OCI-LY1 (cell line): Measurements from ENCODE around the gene DENND1B.

ENCODE experiments used
- H2AFZ ChIP-seq: fragments of 200-600 bp; sonication (generic), shearing (Covaris generic); 2 replicates; pipeline ENCODE4 v1.6.0; 2014; ENCODE audit warnings: antibody characterized with exemption, mild to moderate bottlenecking, low read length
- H3F3A ChIP-seq: fragments of 200-600 bp; sonication (generic), shearing (Covaris generic); 2 replicates; pipeline ENCODE4 v1.6.0; 2014; ENCODE audit warnings: mild to moderate bottlenecking, antibody characterized with exemption, low read length, moderate library complexity; ENCODE audit not compliant: insufficient read depth
- H3K27ac ChIP-seq: fragments of 200-600 bp; sonication (generic); 2 replicates; pipeline ENCODE4 v1.5.1; 2014; ENCODE audit warnings: low read length, mixed run types, mild to moderate bottlenecking, low read depth; ENCODE audit not compliant: poor library complexity, severe bottlenecking
- H3K27me3 ChIP-seq: fragments of 200-600 bp; sonication (generic); 2 replicates; pipeline ENCODE4 v1.6.0; 2014; ENCODE audit warnings: antibody characterized with exemption, mild to moderate bottlenecking, low read length, moderate library complexity; ENCODE audit not compliant: insufficient read depth
- H3K36me3 ChIP-seq: fragments of 200-600 bp; sonication (generic); 2 replicates; pipeline ENCODE4 v1.6.1; 2014; ENCODE audit warnings: mild to moderate bottlenecking, antibody characterized with exemption, low read length, moderate library complexity, mixed read lengths; ENCODE audit not compliant: insufficient read depth
- H3K4me1 ChIP-seq: fragments of 200-600 bp; sonication (generic); 2 replicates; pipeline ENCODE4 v1.5.1; 2014; ENCODE audit warnings: mild to moderate bottlenecking, low read length, moderate library complexity; ENCODE audit not compliant: insufficient read depth, severe bottlenecking
- H3K4me2 ChIP-seq: fragments of 200-600 bp; sonication (generic), shearing (Covaris generic); 2 replicates; pipeline ENCODE4 v1.6.1; 2014; ENCODE audit warnings: low read length
- H3K4me3 ChIP-seq: fragments of 200-600 bp; sonication (generic); 2 replicates; pipeline ENCODE4 v1.5.1; 2014; ENCODE audit warnings: low read length, low read depth, mild to moderate bottlenecking, mixed read lengths; ENCODE audit not compliant: poor library complexity, severe bottlenecking
- H3K79me2 ChIP-seq: fragments of 200-600 bp; shearing (Covaris generic); 2 replicates; pipeline ENCODE4 v1.6.1; 2016; ENCODE audit warnings: mixed run types, low read length, mixed read lengths; ENCODE audit not compliant: insufficient read depth
- H3K9ac ChIP-seq: fragments of 200-600 bp; sonication (generic), shearing (Covaris generic); 2 replicates; pipeline ENCODE4 v1.6.1; 2014; ENCODE audit warnings: mild to moderate bottlenecking, low read length, mixed read lengths
- H3K9me2 ChIP-seq: fragments of 200-600 bp; sonication (generic), shearing (Covaris generic); 2 replicates; pipeline ENCODE4 v1.6.1; 2014; ENCODE audit warnings: low read depth, mild to moderate bottlenecking, low read length, mixed read lengths
- H3K9me3 ChIP-seq: fragments of 200-600 bp; shearing (Covaris generic); 2 replicates; pipeline ENCODE4 v1.6.1; 2014; ENCODE audit warnings: low read length, mixed read lengths
- H4K20me1 ChIP-seq: fragments of 200-600 bp; sonication (generic), shearing (Covaris generic); 2 replicates; pipeline ENCODE4 v1.6.0; 2016; ENCODE audit warnings: mild to moderate bottlenecking, low read length; ENCODE audit not compliant: insufficient read depth
- CTCF ChIP-seq: fragments of 200-600 bp; sonication (generic), shearing (Covaris generic); IDR thresholded peaks from 2 replicates; pipeline ENCODE4 v1.5.1; 2017; ENCODE audit warnings: mild to moderate bottlenecking, antibody characterized with exemption, low read length, moderate library complexity, mixed read lengths
- EZH2 ChIP-seq: fragments of 200-600 bp; sonication (generic), shearing (Covaris generic); IDR thresholded peaks from 2 replicates; pipeline ENCODE4 v1.8.0; 2017; ENCODE audit warnings: borderline replicate concordance, mixed run types, mild to moderate bottlenecking, antibody characterized with exemption, low read length, moderate library complexity, mixed read lengths

The DENND1B gene

GRCh38 chr1:197775282-197776262, at the start of gene DENND1B:
Gene DENND1B (minus strand): TSS chr1:197775480. CDS start chr1:197775155, 325 bp downstream.
- Histone ChIP-seq H3K9ac (peak within 1 kb of the TSS; percentile 86), H3K27ac (peak within 1 kb of the TSS; percentile 94), H3K36me3 (0 out of 2 replicates have a peak, but pooled peaks cover 6% of the 10 kb centered on the region), H3F3A (peaks cover 3% of the 10 kb centered on the region; the same call in 1 of the 2 replicates), H3K9me3 (peaks cover 3% of the 10 kb centered on the region; the same call in 1 of the 2 replicates), H4K20me1 (no peaks in the 10 kb centered on the region), H3K4me2 (peak within 1 kb of the TSS; percentile 81), H3K9me2 (no peaks in the 10 kb centered on the region), H3K27me3 (no peaks in the 10 kb centered on the region), H2AFZ (peak within 1 kb of the TSS; percentile 92), H3K4me3 (peak within 1 kb of the TSS; percentile 79), H3K79me2 (peaks cover 34% of the 10 kb centered on the region), H3K4me1 (peaks cover 52% of the 10 kb centered on the region)
- no peak for TF ChIP-seq EZH2
- TF ChIP-seq CTCF, result peak; percentile 32

GRCh38 chr1:197814306-197814705, 39.0 kb upstream of the DENND1B start:
- no peaks in the 10 kb centered on the region for H3K9me3 ChIP-seq
- no peak overlapping the region for H3K4me2 ChIP-seq
- no peak overlapping the region for H3K9ac ChIP-seq
- H3K36me3 ChIP-seq, result no peaks in the 10 kb centered on the region
- no peaks in the 10 kb centered on the region for H4K20me1 ChIP-seq
- H3F3A ChIP-seq, result no peaks in the 10 kb centered on the region
- no peaks in the 10 kb centered on the region for H3K4me1 ChIP-seq
- no peak overlapping the region for H3K4me3 ChIP-seq
- H3K27ac ChIP-seq, result no peak overlapping the region
- no peak overlapping the region for H2AFZ ChIP-seq
- TF ChIP-seq EZH2, result no peak
- TF ChIP-seq CTCF, result no peak
- H3K79me2 ChIP-seq, result no peaks in the 10 kb centered on the region
- no peaks in the 10 kb centered on the region; the same call in 1 of the 2 replicates for H3K9me2 ChIP-seq
- no peaks in the 10 kb centered on the region for H3K27me3 ChIP-seq

- H3K9me3 ChIP-seq, result no peaks in the 10 kb centered on the region
- H3K27me3 ChIP-seq, result no peaks in the 10 kb centered on the region
- H3K36me3 ChIP-seq, result no peaks in the 10 kb centered on the region
- H3K79me2 ChIP-seq, result no peaks in the 10 kb centered on the region
- H3K9ac ChIP-seq, result no peak overlapping the region
- no peak overlapping the region for H3K4me2 ChIP-seq
- no peaks in the 10 kb centered on the region; the same call in 1 of the 2 replicates for H3K9me2 ChIP-seq
- no peaks in the 10 kb centered on the region for H3F3A ChIP-seq
- H4K20me1 ChIP-seq, result no peaks in the 10 kb centered on the region
- H3K4me3 ChIP-seq, result no peak overlapping the region
- no peaks in the 10 kb centered on the region for H3K4me1 ChIP-seq
- no peak overlapping the region for H2AFZ ChIP-seq
- no peak for TF ChIP-seq EZH2
- no peak for TF ChIP-seq CTCF
- no peak overlapping the region for H3K27ac ChIP-seq
These were observed 38.5 kb upstream of the DENND1B start for GRCh38 chr1:197813741-197814140.
